GM23338 (cell line): ENCODE measurements around the gene ADGRL3. TPM values are rescaled to one million over a fixed set of nuclear protein-coding genes. Genes with fewer than 3 reads are reported as not detected.

Experiments
- ATAC-seq: fragments of 200-7000 bp; cut with Tn5 transposase; 3 replicates; pipeline ENCODE4 v1.9.1; 2020
- DNase-seq: peaks from one replicate; pipeline ENCODE4 v3.0.0-alpha.2; 2015; ENCODE audit warnings: low spot score
- H2AFZ ChIP-seq: fragments of 200-600 bp; sonication (generic); 2 replicates; pipeline ENCODE4 v1.8.0; 2016; ENCODE audit warnings: antibody characterized with exemption, mild to moderate bottlenecking, moderate library complexity
- H3F3A ChIP-seq: fragments of 200-600 bp; sonication (generic); replicated peaks from 2 replicates; pipeline ENCODE4 v1.8.0; 2017; ENCODE audit warnings: antibody characterized with exemption, mixed run types, low read depth
- H3K27ac ChIP-seq: fragments of 200-600 bp; sonication (generic); 2 replicates; pipeline ENCODE4 v1.6.1; 2016; ENCODE audit warnings: low read depth
- H3K27me3 ChIP-seq: fragments of 200-600 bp; sonication (generic); 2 replicates; pipeline ENCODE4 v1.8.0; 2016; ENCODE audit warnings: mild to moderate bottlenecking, mixed run types, moderate library complexity; ENCODE audit not compliant: insufficient read depth
- H3K36me3 ChIP-seq: fragments of 200-600 bp; sonication (generic); 2 replicates; pipeline ENCODE4 v1.8.0; 2016; ENCODE audit warnings: mild to moderate bottlenecking; ENCODE audit not compliant: insufficient read depth
- H3K4me1 ChIP-seq: fragments of 200-600 bp; sonication (generic); 2 replicates; pipeline ENCODE4 v1.8.0; 2016; ENCODE audit warnings: mild to moderate bottlenecking, moderate library complexity; ENCODE audit not compliant: insufficient read depth
- H3K4me2 ChIP-seq: fragments of 200-600 bp; sonication (generic); 2 replicates; pipeline ENCODE4 v1.7.1; 2017; ENCODE audit warnings: mixed run types
- H3K4me3 ChIP-seq: fragments of 200-600 bp; sonication (generic); 2 replicates; pipeline ENCODE4 v1.6.1; 2016; ENCODE audit warnings: mixed run types
- H3K79me2 ChIP-seq: fragments of 200-600 bp; sonication (generic); replicated peaks from 2 replicates; pipeline ENCODE4 v1.8.0; 2017; ENCODE audit warnings: mild to moderate bottlenecking; ENCODE audit not compliant: insufficient read depth
- H3K9me2 ChIP-seq: fragments of 200-600 bp; sonication (generic); 2 replicates; pipeline ENCODE4 v1.8.0; 2017; ENCODE audit not compliant: insufficient read depth
- H4K20me1 ChIP-seq: fragments of 200-600 bp; sonication (generic); replicated peaks from 2 replicates; pipeline ENCODE4 v1.8.0; 2017; ENCODE audit warnings: mild to moderate bottlenecking; ENCODE audit not compliant: insufficient read depth
- H3K27ac Mint-ChIP-seq: 2 replicates; pipeline ENCODE4 v1.8.0; 2020; ENCODE audit warnings: inconsistent platforms, mild to moderate bottlenecking, moderate library complexity, mixed read lengths
- H3K27me3 Mint-ChIP-seq: 3 replicates; pipeline ENCODE4 v1.8.0; 2022; ENCODE audit warnings: low read depth, mild to moderate bottlenecking, moderate library complexity, mixed read lengths, inconsistent platforms; ENCODE audit not compliant: insufficient read depth, poor library complexity
- H3K36me3 Mint-ChIP-seq: 3 replicates; pipeline ENCODE4 v1.8.0; 2021; ENCODE audit warnings: low read depth, mild to moderate bottlenecking, inconsistent platforms, moderate library complexity, mixed read lengths
- H3K4me1 Mint-ChIP-seq: 3 replicates; pipeline ENCODE4 v1.8.0; 2020; ENCODE audit warnings: mild to moderate bottlenecking, inconsistent platforms, mixed read lengths
- H3K4me3 Mint-ChIP-seq: 3 replicates; pipeline ENCODE4 v1.8.0; 2021; ENCODE audit warnings: moderate library complexity, mild to moderate bottlenecking, inconsistent platforms, mixed read lengths
- H3K9me3 Mint-ChIP-seq: 3 replicates; pipeline ENCODE4 v1.8.0; 2020; ENCODE audit warnings: moderate library complexity, mild to moderate bottlenecking, inconsistent platforms, mixed read lengths
- CREB1 ChIP-seq: fragments of 250-450 bp; sonication (Bioruptor Pico); IDR thresholded peaks from 2 replicates; pipeline ENCODE4 v1.5.0; 2020; ENCODE audit warnings: low read depth, mild to moderate bottlenecking, moderate library complexity
- EZH2 ChIP-seq: fragments of 200-600 bp; sonication (generic); IDR thresholded peaks from one replicate; pipeline ENCODE4 v1.8.0; 2017; ENCODE audit warnings: antibody characterized with exemption, mild to moderate bottlenecking, low read depth; ENCODE audit not compliant: unreplicated experiment
- JUNB ChIP-seq: IDR thresholded peaks from one replicate; pipeline ENCODE4 v1.6.1; 2016; ENCODE audit warnings: antibody characterized with exemption; ENCODE audit not compliant: unreplicated experiment
- NANOG ChIP-seq: IDR thresholded peaks from 2 replicates; pipeline ENCODE4 v1.6.1; 2016; ENCODE audit warnings: antibody characterized with exemption, borderline replicate concordance
- POLR2AphosphoS5 ChIP-seq: IDR thresholded peaks from 2 replicates; pipeline ENCODE4 v1.6.1; 2016; ENCODE audit warnings: antibody characterized with exemption, low read depth
- STAT1 ChIP-seq: IDR thresholded peaks from one replicate; pipeline ENCODE4 v1.6.1; 2016; ENCODE audit warnings: antibody characterized with exemption; ENCODE audit not compliant: unreplicated experiment
- ZNF114 ChIP-seq: fragments of 250-450 bp; sonication (Bioruptor Pico); IDR thresholded peaks from 2 replicates; pipeline ENCODE4 v1.5.0; 2020; ENCODE audit warnings: mild to moderate bottlenecking, moderate library complexity
- polyA plus RNA-seq: library from polyadenylated mRNA; unstranded; fragments of >200 nt; fragmentation: Nextera tagmentation; extraction: Ambion mirVana; gene quantifications from 2 replicates; pipeline ENCODE4 v1.2.1, GENCODE V29; 2016
- total RNA-seq: library from RNA; depleted of rRNA; stranded (reverse); fragments of >200 nt; shearing (Covaris generic); gene quantifications from 2 replicates; pipeline ENCODE4 v1.2.3, GENCODE V29; 2014
- TF ChIP-seq, protein P1 (sequence below): IDR thresholded peaks from one replicate; pipeline ENCODE4 v1.6.1; 2018; ENCODE audit warnings: antibody characterized with exemption; ENCODE audit not compliant: unreplicated experiment
- TF ChIP-seq, protein P2 (sequence below), 2 experiments: fragments of 200-600 bp in 1 of 2; sonication (generic) in 1 of 2; conservative IDR thresholded peaks; 2 replicates each; pipeline versions ENCODE4 v1.5.1 to v1.6.1; 2016 to 2017; ENCODE audit warnings: antibody characterized with exemption in 2 of 2, low read depth in 2 of 2, mild to moderate bottlenecking in 2 of 2, moderate library complexity in 1 of 2
- TF ChIP-seq, protein P3 (sequence below): IDR thresholded peaks from 2 replicates; pipeline ENCODE4 v1.6.1; 2016; ENCODE audit warnings: antibody characterized with exemption
- TF ChIP-seq, protein P4 (sequence below): fragments of 250-450 bp; sonication (Bioruptor Pico); IDR thresholded peaks from 2 replicates; pipeline ENCODE4 v1.5.0; 2020; ENCODE audit warnings: mild to moderate bottlenecking, moderate library complexity

Gene ADGRL3
- total and polyA plus RNA-seq, 2 experiments from 2014 or later = 9.7 to 16.5 TPM

DNA sequence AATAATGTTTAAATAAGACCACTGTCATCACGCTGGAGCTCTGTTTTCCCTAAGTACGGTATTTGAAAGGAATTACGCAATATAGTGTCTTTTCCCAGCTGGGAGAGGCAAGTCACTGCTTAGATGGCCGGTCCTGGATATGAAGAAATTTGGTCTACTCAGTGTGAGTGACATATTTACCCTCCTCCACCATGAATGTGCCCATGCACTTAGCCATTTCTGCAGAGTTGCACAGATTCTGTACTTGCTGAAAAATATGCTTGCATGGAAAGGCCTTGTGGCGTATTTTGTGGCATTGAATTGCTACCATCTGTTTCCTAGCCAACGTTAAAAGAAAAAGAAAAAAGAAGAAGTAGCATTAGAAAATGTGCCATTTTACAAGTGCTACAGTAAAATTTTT, 73.1 kb downstream of the ADGRL3 start (continued):
- TF ChIP-seq NANOG (no peak), POLR2AphosphoS5 (no peak), EZH2 (no peak), STAT1 (no peak), CREB1 (CRISPR knock-in tag) (no peak), JUNB (no peak)
- TF ChIP-seq, protein P1, sequence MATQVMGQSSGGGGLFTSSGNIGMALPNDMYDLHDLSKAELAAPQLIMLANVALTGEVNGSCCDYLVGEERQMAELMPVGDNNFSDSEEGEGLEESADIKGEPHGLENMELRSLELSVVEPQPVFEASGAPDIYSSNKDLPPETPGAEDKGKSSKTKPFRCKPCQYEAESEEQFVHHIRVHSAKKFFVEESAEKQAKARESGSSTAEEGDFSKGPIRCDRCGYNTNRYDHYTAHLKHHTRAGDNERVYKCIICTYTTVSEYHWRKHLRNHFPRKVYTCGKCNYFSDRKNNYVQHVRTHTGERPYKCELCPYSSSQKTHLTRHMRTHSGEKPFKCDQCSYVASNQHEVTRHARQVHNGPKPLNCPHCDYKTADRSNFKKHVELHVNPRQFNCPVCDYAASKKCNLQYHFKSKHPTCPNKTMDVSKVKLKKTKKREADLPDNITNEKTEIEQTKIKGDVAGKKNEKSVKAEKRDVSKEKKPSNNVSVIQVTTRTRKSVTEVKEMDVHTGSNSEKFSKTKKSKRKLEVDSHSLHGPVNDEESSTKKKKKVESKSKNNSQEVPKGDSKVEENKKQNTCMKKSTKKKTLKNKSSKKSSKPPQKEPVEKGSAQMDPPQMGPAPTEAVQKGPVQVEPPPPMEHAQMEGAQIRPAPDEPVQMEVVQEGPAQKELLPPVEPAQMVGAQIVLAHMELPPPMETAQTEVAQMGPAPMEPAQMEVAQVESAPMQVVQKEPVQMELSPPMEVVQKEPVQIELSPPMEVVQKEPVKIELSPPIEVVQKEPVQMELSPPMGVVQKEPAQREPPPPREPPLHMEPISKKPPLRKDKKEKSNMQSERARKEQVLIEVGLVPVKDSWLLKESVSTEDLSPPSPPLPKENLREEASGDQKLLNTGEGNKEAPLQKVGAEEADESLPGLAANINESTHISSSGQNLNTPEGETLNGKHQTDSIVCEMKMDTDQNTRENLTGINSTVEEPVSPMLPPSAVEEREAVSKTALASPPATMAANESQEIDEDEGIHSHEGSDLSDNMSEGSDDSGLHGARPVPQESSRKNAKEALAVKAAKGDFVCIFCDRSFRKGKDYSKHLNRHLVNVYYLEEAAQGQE = no peak
- TF ChIP-seq, protein P2, sequence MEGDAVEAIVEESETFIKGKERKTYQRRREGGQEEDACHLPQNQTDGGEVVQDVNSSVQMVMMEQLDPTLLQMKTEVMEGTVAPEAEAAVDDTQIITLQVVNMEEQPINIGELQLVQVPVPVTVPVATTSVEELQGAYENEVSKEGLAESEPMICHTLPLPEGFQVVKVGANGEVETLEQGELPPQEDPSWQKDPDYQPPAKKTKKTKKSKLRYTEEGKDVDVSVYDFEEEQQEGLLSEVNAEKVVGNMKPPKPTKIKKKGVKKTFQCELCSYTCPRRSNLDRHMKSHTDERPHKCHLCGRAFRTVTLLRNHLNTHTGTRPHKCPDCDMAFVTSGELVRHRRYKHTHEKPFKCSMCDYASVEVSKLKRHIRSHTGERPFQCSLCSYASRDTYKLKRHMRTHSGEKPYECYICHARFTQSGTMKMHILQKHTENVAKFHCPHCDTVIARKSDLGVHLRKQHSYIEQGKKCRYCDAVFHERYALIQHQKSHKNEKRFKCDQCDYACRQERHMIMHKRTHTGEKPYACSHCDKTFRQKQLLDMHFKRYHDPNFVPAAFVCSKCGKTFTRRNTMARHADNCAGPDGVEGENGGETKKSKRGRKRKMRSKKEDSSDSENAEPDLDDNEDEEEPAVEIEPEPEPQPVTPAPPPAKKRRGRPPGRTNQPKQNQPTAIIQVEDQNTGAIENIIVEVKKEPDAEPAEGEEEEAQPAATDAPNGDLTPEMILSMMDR (conservative IDR thresholded peaks at IDR 0.05; ENCODE audit: low read depth in 2 of 2) = no peak
- TF ChIP-seq, protein P3, sequence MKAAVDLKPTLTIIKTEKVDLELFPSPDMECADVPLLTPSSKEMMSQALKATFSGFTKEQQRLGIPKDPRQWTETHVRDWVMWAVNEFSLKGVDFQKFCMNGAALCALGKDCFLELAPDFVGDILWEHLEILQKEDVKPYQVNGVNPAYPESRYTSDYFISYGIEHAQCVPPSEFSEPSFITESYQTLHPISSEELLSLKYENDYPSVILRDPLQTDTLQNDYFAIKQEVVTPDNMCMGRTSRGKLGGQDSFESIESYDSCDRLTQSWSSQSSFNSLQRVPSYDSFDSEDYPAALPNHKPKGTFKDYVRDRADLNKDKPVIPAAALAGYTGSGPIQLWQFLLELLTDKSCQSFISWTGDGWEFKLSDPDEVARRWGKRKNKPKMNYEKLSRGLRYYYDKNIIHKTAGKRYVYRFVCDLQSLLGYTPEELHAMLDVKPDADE = no peak

DNA sequence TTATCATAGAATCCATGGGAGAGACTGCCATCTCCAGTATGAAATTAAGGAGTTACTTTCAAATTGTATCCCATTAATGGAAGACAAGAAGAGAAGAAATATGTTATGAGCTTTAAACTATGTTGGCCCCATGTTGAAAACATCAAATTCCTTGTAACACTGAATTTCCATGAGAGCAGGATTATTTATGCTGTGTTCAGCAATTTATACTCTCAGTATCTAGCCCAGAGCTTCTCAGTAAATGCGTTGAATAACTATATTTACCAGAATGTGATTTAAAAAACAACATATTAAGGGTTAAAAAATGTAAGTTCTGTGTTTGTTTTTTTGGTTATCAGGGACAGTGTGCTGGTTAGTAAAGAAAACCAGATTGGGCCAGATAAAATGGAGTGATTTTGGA, 74.2 kb downstream of the ADGRL3 start:
- H3K79me2 ChIP-seq = peaks cover 4% of the 10 kb centered on the region; the same call in 1 of the 2 replicates
- no peak overlapping the region for H3K4me3 ChIP-seq
- no peaks in the 10 kb centered on the region for H3K36me3 ChIP-seq
- Mint-ChIP-seq H3K27ac (no peak overlapping the region), H3K27me3 (peaks cover 5% of the 10 kb centered on the region), H3K9me3 (no peaks in the 10 kb centered on the region), H3K4me1 (peaks cover 35% of the 10 kb centered on the region), H3K4me3 (no peak overlapping the region), H3K36me3 (no peaks in the 10 kb centered on the region)
- no peaks in the 10 kb centered on the region for H3K27me3 ChIP-seq
- no peak overlapping the region for H2AFZ ChIP-seq
- H3K27ac ChIP-seq = no peak overlapping the region
- H4K20me1 ChIP-seq = no peaks in the 10 kb centered on the region
- ATAC-seq (no peak), DNase-seq (no peak)
- peaks cover 27% of the 10 kb centered on the region for H3K4me1 ChIP-seq
- no peaks in the 10 kb centered on the region for H3F3A ChIP-seq
- H3K9me2 ChIP-seq = no peaks in the 10 kb centered on the region
- no peak overlapping the region for H3K4me2 ChIP-seq
- TF ChIP-seq ZNF114 (CRISPR knock-in tag) = no peak
- TF ChIP-seq NANOG = no peak
- TF ChIP-seq, protein P4, sequence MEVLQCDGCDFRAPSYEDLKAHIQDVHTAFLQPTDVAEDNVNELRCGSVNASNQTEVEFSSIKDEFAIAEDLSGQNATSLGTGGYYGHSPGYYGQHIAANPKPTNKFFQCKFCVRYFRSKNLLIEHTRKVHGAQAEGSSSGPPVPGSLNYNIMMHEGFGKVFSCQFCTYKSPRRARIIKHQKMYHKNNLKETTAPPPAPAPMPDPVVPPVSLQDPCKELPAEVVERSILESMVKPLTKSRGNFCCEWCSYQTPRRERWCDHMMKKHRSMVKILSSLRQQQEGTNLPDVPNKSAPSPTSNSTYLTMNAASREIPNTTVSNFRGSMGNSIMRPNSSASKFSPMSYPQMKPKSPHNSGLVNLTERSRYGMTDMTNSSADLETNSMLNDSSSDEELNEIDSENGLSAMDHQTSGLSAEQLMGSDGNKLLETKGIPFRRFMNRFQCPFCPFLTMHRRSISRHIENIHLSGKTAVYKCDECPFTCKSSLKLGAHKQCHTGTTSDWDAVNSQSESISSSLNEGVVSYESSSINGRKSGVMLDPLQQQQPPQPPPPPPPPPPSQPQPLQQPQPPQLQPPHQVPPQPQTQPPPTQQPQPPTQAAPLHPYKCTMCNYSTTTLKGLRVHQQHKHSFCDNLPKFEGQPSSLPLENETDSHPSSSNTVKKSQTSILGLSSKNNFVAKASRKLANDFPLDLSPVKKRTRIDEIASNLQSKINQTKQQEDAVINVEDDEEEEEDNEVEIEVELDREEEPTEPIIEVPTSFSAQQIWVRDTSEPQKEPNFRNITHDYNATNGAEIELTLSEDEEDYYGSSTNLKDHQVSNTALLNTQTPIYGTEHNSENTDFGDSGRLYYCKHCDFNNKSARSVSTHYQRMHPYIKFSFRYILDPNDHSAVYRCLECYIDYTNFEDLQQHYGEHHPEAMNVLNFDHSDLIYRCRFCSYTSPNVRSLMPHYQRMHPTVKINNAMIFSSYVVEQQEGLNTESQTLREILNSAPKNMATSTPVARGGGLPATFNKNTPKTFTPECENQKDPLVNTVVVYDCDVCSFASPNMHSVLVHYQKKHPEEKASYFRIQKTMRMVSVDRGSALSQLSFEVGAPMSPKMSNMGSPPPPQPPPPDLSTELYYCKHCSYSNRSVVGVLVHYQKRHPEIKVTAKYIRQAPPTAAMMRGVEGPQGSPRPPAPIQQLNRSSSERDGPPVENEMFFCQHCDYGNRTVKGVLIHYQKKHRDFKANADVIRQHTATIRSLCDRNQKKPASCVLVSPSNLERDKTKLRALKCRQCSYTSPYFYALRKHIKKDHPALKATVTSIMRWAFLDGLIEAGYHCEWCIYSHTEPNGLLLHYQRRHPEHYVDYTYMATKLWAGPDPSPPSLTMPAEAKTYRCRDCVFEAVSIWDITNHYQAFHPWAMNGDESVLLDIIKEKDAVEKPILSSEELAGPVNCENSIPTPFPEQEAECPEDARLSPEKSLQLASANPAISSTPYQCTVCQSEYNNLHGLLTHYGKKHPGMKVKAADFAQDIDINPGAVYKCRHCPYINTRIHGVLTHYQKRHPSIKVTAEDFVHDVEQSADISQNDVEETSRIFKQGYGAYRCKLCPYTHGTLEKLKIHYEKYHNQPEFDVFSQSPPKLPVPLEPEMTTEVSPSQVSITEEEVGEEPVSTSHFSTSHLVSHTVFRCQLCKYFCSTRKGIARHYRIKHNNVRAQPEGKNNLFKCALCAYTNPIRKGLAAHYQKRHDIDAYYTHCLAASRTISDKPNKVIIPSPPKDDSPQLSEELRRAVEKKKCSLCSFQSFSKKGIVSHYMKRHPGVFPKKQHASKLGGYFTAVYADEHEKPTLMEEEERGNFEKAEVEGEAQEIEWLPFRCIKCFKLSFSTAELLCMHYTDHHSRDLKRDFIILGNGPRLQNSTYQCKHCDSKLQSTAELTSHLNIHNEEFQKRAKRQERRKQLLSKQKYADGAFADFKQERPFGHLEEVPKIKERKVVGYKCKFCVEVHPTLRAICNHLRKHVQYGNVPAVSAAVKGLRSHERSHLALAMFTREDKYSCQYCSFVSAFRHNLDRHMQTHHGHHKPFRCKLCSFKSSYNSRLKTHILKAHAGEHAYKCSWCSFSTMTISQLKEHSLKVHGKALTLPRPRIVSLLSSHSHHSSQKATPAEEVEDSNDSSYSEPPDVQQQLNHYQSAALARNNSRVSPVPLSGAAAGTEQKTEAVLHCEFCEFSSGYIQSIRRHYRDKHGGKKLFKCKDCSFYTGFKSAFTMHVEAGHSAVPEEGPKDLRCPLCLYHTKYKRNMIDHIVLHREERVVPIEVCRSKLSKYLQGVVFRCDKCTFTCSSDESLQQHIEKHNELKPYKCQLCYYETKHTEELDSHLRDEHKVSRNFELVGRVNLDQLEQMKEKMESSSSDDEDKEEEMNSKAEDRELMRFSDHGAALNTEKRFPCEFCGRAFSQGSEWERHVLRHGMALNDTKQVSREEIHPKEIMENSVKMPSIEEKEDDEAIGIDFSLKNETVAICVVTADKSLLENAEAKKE (CRISPR knock-in tag) = no peak
- no peak for TF ChIP-seq JUNB
